GM23338 (cell line): ENCODE measurements around the gene RAB3IP. TPM values are rescaled to one million over a fixed set of nuclear protein-coding genes. Genes with fewer than 3 reads are reported as not detected.

ENCODE experiments used
- ATAC-seq: fragments of 200-7000 bp; cut with Tn5 transposase; 3 replicates; pipeline ENCODE4 v1.9.1; 2020
- DNase-seq: peaks from one replicate; pipeline ENCODE4 v3.0.0-alpha.2; 2015; ENCODE audit warnings: low spot score
- H2AFZ ChIP-seq: fragments of 200-600 bp; sonication (generic); 2 replicates; pipeline ENCODE4 v1.8.0; 2016; ENCODE audit warnings: antibody characterized with exemption, mild to moderate bottlenecking, moderate library complexity
- H3F3A ChIP-seq: fragments of 200-600 bp; sonication (generic); replicated peaks from 2 replicates; pipeline ENCODE4 v1.8.0; 2017; ENCODE audit warnings: antibody characterized with exemption, mixed run types, low read depth
- H3K27ac ChIP-seq: fragments of 200-600 bp; sonication (generic); 2 replicates; pipeline ENCODE4 v1.6.1; 2016; ENCODE audit warnings: low read depth
- H3K27me3 ChIP-seq: fragments of 200-600 bp; sonication (generic); 2 replicates; pipeline ENCODE4 v1.8.0; 2016; ENCODE audit warnings: mild to moderate bottlenecking, mixed run types, moderate library complexity; ENCODE audit not compliant: insufficient read depth
- H3K36me3 ChIP-seq: fragments of 200-600 bp; sonication (generic); 2 replicates; pipeline ENCODE4 v1.8.0; 2016; ENCODE audit warnings: mild to moderate bottlenecking; ENCODE audit not compliant: insufficient read depth
- H3K4me1 ChIP-seq: fragments of 200-600 bp; sonication (generic); 2 replicates; pipeline ENCODE4 v1.8.0; 2016; ENCODE audit warnings: mild to moderate bottlenecking, moderate library complexity; ENCODE audit not compliant: insufficient read depth
- H3K4me2 ChIP-seq: fragments of 200-600 bp; sonication (generic); 2 replicates; pipeline ENCODE4 v1.7.1; 2017; ENCODE audit warnings: mixed run types
- H3K4me3 ChIP-seq: fragments of 200-600 bp; sonication (generic); 2 replicates; pipeline ENCODE4 v1.6.1; 2016; ENCODE audit warnings: mixed run types
- H3K79me2 ChIP-seq: fragments of 200-600 bp; sonication (generic); replicated peaks from 2 replicates; pipeline ENCODE4 v1.8.0; 2017; ENCODE audit warnings: mild to moderate bottlenecking; ENCODE audit not compliant: insufficient read depth
- H3K9me2 ChIP-seq: fragments of 200-600 bp; sonication (generic); 2 replicates; pipeline ENCODE4 v1.8.0; 2017; ENCODE audit not compliant: insufficient read depth
- H4K20me1 ChIP-seq: fragments of 200-600 bp; sonication (generic); replicated peaks from 2 replicates; pipeline ENCODE4 v1.8.0; 2017; ENCODE audit warnings: mild to moderate bottlenecking; ENCODE audit not compliant: insufficient read depth
- H3K27ac Mint-ChIP-seq: 2 replicates; pipeline ENCODE4 v1.8.0; 2020; ENCODE audit warnings: inconsistent platforms, mild to moderate bottlenecking, moderate library complexity, mixed read lengths
- H3K27me3 Mint-ChIP-seq: 3 replicates; pipeline ENCODE4 v1.8.0; 2022; ENCODE audit warnings: low read depth, mild to moderate bottlenecking, moderate library complexity, mixed read lengths, inconsistent platforms; ENCODE audit not compliant: insufficient read depth, poor library complexity
- H3K36me3 Mint-ChIP-seq: 3 replicates; pipeline ENCODE4 v1.8.0; 2021; ENCODE audit warnings: low read depth, mild to moderate bottlenecking, inconsistent platforms, moderate library complexity, mixed read lengths
- H3K4me1 Mint-ChIP-seq: 3 replicates; pipeline ENCODE4 v1.8.0; 2020; ENCODE audit warnings: mild to moderate bottlenecking, inconsistent platforms, mixed read lengths
- H3K4me3 Mint-ChIP-seq: 3 replicates; pipeline ENCODE4 v1.8.0; 2021; ENCODE audit warnings: moderate library complexity, mild to moderate bottlenecking, inconsistent platforms, mixed read lengths
- H3K9me3 Mint-ChIP-seq: 3 replicates; pipeline ENCODE4 v1.8.0; 2020; ENCODE audit warnings: moderate library complexity, mild to moderate bottlenecking, inconsistent platforms, mixed read lengths
- CREB1 ChIP-seq: fragments of 250-450 bp; sonication (Bioruptor Pico); IDR thresholded peaks from 2 replicates; pipeline ENCODE4 v1.5.0; 2020; ENCODE audit warnings: low read depth, mild to moderate bottlenecking, moderate library complexity
- EZH2 ChIP-seq: fragments of 200-600 bp; sonication (generic); IDR thresholded peaks from one replicate; pipeline ENCODE4 v1.8.0; 2017; ENCODE audit warnings: antibody characterized with exemption, mild to moderate bottlenecking, low read depth; ENCODE audit not compliant: unreplicated experiment
- EZH2phosphoT487 ChIP-seq: fragments of 200-600 bp; sonication (generic); IDR thresholded peaks from one replicate; pipeline ENCODE4 v1.8.1; 2018; ENCODE audit warnings: antibody characterized with exemption; ENCODE audit not compliant: unreplicated experiment
- NANOG ChIP-seq: IDR thresholded peaks from 2 replicates; pipeline ENCODE4 v1.6.1; 2016; ENCODE audit warnings: antibody characterized with exemption, borderline replicate concordance
- POLR2AphosphoS5 ChIP-seq: IDR thresholded peaks from 2 replicates; pipeline ENCODE4 v1.6.1; 2016; ENCODE audit warnings: antibody characterized with exemption, low read depth
- ZNF331 ChIP-seq: fragments of 250-450 bp; sonication (Bioruptor Pico); IDR thresholded peaks from 2 replicates; pipeline ENCODE4 v1.5.0; 2020; ENCODE audit warnings: low read depth, mild to moderate bottlenecking, moderate library complexity
- polyA plus RNA-seq: library from polyadenylated mRNA; unstranded; fragments of >200 nt; fragmentation: Nextera tagmentation; extraction: Ambion mirVana; gene quantifications from 2 replicates; pipeline ENCODE4 v1.2.1, GENCODE V29; 2016
- total RNA-seq: library from RNA; depleted of rRNA; stranded (reverse); fragments of >200 nt; shearing (Covaris generic); gene quantifications from 2 replicates; pipeline ENCODE4 v1.2.3, GENCODE V29; 2014
- TF ChIP-seq, protein P1 (sequence below): fragments of 250-450 bp; sonication (Bioruptor Pico); IDR thresholded peaks from 2 replicates; pipeline ENCODE4 v1.5.0; 2020; ENCODE audit warnings: mild to moderate bottlenecking, moderate library complexity
- TF ChIP-seq, protein P2 (sequence below): IDR thresholded peaks from one replicate; pipeline ENCODE4 v1.6.1; 2018; ENCODE audit warnings: antibody characterized with exemption; ENCODE audit not compliant: unreplicated experiment
- TF ChIP-seq, protein P3 (sequence below): IDR thresholded peaks from 2 replicates; pipeline ENCODE4 v1.6.1; 2016; ENCODE audit warnings: antibody characterized with exemption

The RAB3IP gene
- total and polyA plus RNA-seq, 2 experiments from 2014 or later = 48.6 TPM

DNA sequence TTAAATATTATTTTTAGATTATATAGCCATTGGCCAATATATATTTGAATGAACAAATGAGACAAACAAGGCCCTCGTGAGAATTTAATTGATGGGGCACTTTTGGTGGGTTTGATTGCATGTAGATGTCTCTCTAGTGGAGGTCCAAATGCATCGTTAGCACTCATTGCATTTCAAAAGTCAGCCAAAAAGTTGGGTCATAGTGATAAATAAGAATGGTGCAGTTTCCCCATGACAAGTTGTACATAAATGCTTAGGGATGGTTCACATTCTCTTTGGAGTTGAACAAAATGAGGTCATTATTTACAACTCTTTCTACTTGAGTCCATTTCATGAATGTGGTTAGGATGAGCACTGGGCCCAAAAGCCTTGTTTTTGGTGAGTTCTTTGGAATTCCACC lies 40.6 kb upstream of the RAB3IP start:
- H3K9me3 Mint-ChIP-seq = no peaks in the 10 kb centered on the region
- no peak overlapping the region for H3K4me3 Mint-ChIP-seq

More for the DNA sequence above, 40.6 kb upstream of the RAB3IP start:
- Histone ChIP-seq H3K27me3 (no peaks in the 10 kb centered on the region), H2AFZ (no peak overlapping the region), H3K9me2 (no peaks in the 10 kb centered on the region), H3K4me2 (no peak overlapping the region), H3K36me3 (no peaks in the 10 kb centered on the region), H3K4me3 (no peak overlapping the region), H3K79me2 (no peaks in the 10 kb centered on the region), H3F3A (no peaks in the 10 kb centered on the region), H3K4me1 (no peaks in the 10 kb centered on the region), H4K20me1 (no peaks in the 10 kb centered on the region), H3K27ac (no peak overlapping the region)
- Mint-ChIP-seq H3K4me1 (peaks cover 3% of the 10 kb centered on the region; the same call in 1 of the 3 replicates), H3K27me3 (peaks cover 2% of the 10 kb centered on the region), H3K27ac (no peak overlapping the region), H3K36me3 (no peaks in the 10 kb centered on the region)
- no peak for ATAC-seq
- TF ChIP-seq CREB1 (CRISPR knock-in tag) = no peak
- TF ChIP-seq EZH2phosphoT487 = no peak
- TF ChIP-seq NANOG = no peak
- TF ChIP-seq, protein P1, sequence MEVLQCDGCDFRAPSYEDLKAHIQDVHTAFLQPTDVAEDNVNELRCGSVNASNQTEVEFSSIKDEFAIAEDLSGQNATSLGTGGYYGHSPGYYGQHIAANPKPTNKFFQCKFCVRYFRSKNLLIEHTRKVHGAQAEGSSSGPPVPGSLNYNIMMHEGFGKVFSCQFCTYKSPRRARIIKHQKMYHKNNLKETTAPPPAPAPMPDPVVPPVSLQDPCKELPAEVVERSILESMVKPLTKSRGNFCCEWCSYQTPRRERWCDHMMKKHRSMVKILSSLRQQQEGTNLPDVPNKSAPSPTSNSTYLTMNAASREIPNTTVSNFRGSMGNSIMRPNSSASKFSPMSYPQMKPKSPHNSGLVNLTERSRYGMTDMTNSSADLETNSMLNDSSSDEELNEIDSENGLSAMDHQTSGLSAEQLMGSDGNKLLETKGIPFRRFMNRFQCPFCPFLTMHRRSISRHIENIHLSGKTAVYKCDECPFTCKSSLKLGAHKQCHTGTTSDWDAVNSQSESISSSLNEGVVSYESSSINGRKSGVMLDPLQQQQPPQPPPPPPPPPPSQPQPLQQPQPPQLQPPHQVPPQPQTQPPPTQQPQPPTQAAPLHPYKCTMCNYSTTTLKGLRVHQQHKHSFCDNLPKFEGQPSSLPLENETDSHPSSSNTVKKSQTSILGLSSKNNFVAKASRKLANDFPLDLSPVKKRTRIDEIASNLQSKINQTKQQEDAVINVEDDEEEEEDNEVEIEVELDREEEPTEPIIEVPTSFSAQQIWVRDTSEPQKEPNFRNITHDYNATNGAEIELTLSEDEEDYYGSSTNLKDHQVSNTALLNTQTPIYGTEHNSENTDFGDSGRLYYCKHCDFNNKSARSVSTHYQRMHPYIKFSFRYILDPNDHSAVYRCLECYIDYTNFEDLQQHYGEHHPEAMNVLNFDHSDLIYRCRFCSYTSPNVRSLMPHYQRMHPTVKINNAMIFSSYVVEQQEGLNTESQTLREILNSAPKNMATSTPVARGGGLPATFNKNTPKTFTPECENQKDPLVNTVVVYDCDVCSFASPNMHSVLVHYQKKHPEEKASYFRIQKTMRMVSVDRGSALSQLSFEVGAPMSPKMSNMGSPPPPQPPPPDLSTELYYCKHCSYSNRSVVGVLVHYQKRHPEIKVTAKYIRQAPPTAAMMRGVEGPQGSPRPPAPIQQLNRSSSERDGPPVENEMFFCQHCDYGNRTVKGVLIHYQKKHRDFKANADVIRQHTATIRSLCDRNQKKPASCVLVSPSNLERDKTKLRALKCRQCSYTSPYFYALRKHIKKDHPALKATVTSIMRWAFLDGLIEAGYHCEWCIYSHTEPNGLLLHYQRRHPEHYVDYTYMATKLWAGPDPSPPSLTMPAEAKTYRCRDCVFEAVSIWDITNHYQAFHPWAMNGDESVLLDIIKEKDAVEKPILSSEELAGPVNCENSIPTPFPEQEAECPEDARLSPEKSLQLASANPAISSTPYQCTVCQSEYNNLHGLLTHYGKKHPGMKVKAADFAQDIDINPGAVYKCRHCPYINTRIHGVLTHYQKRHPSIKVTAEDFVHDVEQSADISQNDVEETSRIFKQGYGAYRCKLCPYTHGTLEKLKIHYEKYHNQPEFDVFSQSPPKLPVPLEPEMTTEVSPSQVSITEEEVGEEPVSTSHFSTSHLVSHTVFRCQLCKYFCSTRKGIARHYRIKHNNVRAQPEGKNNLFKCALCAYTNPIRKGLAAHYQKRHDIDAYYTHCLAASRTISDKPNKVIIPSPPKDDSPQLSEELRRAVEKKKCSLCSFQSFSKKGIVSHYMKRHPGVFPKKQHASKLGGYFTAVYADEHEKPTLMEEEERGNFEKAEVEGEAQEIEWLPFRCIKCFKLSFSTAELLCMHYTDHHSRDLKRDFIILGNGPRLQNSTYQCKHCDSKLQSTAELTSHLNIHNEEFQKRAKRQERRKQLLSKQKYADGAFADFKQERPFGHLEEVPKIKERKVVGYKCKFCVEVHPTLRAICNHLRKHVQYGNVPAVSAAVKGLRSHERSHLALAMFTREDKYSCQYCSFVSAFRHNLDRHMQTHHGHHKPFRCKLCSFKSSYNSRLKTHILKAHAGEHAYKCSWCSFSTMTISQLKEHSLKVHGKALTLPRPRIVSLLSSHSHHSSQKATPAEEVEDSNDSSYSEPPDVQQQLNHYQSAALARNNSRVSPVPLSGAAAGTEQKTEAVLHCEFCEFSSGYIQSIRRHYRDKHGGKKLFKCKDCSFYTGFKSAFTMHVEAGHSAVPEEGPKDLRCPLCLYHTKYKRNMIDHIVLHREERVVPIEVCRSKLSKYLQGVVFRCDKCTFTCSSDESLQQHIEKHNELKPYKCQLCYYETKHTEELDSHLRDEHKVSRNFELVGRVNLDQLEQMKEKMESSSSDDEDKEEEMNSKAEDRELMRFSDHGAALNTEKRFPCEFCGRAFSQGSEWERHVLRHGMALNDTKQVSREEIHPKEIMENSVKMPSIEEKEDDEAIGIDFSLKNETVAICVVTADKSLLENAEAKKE (CRISPR knock-in tag) = no peak
- TF ChIP-seq, protein P2, sequence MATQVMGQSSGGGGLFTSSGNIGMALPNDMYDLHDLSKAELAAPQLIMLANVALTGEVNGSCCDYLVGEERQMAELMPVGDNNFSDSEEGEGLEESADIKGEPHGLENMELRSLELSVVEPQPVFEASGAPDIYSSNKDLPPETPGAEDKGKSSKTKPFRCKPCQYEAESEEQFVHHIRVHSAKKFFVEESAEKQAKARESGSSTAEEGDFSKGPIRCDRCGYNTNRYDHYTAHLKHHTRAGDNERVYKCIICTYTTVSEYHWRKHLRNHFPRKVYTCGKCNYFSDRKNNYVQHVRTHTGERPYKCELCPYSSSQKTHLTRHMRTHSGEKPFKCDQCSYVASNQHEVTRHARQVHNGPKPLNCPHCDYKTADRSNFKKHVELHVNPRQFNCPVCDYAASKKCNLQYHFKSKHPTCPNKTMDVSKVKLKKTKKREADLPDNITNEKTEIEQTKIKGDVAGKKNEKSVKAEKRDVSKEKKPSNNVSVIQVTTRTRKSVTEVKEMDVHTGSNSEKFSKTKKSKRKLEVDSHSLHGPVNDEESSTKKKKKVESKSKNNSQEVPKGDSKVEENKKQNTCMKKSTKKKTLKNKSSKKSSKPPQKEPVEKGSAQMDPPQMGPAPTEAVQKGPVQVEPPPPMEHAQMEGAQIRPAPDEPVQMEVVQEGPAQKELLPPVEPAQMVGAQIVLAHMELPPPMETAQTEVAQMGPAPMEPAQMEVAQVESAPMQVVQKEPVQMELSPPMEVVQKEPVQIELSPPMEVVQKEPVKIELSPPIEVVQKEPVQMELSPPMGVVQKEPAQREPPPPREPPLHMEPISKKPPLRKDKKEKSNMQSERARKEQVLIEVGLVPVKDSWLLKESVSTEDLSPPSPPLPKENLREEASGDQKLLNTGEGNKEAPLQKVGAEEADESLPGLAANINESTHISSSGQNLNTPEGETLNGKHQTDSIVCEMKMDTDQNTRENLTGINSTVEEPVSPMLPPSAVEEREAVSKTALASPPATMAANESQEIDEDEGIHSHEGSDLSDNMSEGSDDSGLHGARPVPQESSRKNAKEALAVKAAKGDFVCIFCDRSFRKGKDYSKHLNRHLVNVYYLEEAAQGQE = no peak
- no peak for TF ChIP-seq ZNF331
- TF ChIP-seq POLR2AphosphoS5 = no peak
- no peak for TF ChIP-seq EZH2
- TF ChIP-seq, protein P3, sequence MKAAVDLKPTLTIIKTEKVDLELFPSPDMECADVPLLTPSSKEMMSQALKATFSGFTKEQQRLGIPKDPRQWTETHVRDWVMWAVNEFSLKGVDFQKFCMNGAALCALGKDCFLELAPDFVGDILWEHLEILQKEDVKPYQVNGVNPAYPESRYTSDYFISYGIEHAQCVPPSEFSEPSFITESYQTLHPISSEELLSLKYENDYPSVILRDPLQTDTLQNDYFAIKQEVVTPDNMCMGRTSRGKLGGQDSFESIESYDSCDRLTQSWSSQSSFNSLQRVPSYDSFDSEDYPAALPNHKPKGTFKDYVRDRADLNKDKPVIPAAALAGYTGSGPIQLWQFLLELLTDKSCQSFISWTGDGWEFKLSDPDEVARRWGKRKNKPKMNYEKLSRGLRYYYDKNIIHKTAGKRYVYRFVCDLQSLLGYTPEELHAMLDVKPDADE = no peak
- no peak for DNase-seq
